ENCODE results near the gene PSMD3.
A peak's percentile ranks its signal among the peaks of the same experiment; 100 is the strongest.

Gene PSMD3

GRCh38 chr17:39979016-39979670, 1.5 kb upstream of the PSMD3 start:
- H3K4me3 ChIP-seq (ENCODE audit: low read length), result no peak overlapping the region
- TF ChIP-seq, protein P1, sequence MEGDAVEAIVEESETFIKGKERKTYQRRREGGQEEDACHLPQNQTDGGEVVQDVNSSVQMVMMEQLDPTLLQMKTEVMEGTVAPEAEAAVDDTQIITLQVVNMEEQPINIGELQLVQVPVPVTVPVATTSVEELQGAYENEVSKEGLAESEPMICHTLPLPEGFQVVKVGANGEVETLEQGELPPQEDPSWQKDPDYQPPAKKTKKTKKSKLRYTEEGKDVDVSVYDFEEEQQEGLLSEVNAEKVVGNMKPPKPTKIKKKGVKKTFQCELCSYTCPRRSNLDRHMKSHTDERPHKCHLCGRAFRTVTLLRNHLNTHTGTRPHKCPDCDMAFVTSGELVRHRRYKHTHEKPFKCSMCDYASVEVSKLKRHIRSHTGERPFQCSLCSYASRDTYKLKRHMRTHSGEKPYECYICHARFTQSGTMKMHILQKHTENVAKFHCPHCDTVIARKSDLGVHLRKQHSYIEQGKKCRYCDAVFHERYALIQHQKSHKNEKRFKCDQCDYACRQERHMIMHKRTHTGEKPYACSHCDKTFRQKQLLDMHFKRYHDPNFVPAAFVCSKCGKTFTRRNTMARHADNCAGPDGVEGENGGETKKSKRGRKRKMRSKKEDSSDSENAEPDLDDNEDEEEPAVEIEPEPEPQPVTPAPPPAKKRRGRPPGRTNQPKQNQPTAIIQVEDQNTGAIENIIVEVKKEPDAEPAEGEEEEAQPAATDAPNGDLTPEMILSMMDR (IDR thresholded peaks at IDR 0.05; ENCODE audit: insufficient read depth, low read depth, low read length, missing control alignments), result no peak
- peak; percentile 98 for DNase-seq (ENCODE audit: low read depth)

DNA sequence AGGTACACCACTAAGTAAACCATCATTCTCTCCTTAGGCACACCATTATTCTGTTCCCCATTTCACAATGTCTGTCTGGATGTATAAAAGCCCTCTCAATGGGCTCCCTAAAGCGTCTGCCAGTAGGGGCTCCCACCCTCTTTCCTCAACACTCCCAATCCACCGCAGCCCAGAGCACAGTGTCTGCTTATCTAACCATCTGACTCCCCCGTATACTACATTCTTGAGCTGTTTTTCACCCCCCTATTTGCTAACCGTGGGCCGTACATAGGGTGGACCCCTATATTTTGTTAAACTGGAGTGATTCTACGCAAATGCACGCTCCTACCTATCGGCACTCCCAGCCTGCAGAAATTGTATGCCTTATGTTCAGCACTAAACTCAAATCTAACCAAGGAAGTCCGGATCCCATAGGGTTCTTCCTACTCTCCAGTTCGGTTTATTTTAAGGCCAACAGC, 685 bp upstream of the PSMD3 start:
- peak; percentile 35 for DNase-seq (ENCODE audit: low read depth)
- TF ChIP-seq, protein P1 (IDR thresholded peaks at IDR 0.05; ENCODE audit: insufficient read depth, low read depth, low read length, missing control alignments), result no peak
- peak overlapping the region; percentile 67 for H3K4me3 ChIP-seq (ENCODE audit: low read length)

GRCh38 chr17:39981207-39981741, 667 bp downstream of the PSMD3 start:
- peak overlapping the region; percentile 67 for H3K4me3 ChIP-seq (ENCODE audit: low read length)

GRCh38 chr17:39981766-39982375, 1.3 kb downstream of the PSMD3 start:
- TF ChIP-seq, protein P1 (IDR thresholded peaks at IDR 0.05; ENCODE audit: insufficient read depth, low read depth, low read length, missing control alignments), result no peak
- DNase-seq (ENCODE audit: low read depth), result no peak
- peak overlapping the region; percentile 67 for H3K4me3 ChIP-seq (ENCODE audit: low read length)

More at GRCh38 chr17:39981207-39981741, 667 bp downstream of the PSMD3 start:
- DNase-seq (ENCODE audit: low read depth), result peak; percentile 16
- TF ChIP-seq, protein P1 (IDR thresholded peaks at IDR 0.05; ENCODE audit: insufficient read depth, low read depth, low read length, missing control alignments), result no peak

GRCh38 chr17:39988206-39988810, 7.7 kb downstream of the PSMD3 start:
- TF ChIP-seq, protein P1 (IDR thresholded peaks at IDR 0.05; ENCODE audit: insufficient read depth, low read depth, low read length, missing control alignments), result no peak
- no peak for DNase-seq (ENCODE audit: low read depth)
- no peak overlapping the region for H3K4me3 ChIP-seq (ENCODE audit: low read length)

DNA sequence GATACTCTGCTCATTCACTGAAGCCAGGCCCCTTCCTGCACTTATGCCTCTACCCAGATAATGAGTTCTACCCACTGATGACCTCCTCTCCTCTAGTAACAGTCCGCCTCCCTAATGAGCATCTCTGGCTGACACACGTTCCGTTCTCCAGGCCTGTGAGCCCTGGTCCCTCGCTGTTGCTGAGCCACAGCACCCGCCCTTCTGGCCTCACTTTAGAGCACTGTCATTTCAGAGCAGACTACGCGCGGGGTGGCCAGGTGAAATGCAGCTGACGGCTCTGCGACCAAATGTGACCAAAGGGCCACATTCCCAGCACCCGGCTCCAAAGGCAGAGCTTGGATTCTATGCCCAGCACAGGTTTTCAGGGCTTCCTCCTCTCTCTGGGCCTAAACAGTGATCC, 13.8 kb downstream of the PSMD3 start:
- no peak for DNase-seq (ENCODE audit: low read depth)
- no peak overlapping the region for H3K4me3 ChIP-seq (ENCODE audit: low read length)
- TF ChIP-seq, protein P1 (IDR thresholded peaks at IDR 0.05; ENCODE audit: insufficient read depth, low read depth, low read length, missing control alignments), result no peak
